GM21515 (cell line): ENCODE measurements around the gene KDM5A.
"Not testable (repeated sequence)": the region's sequence is repeated elsewhere in the genome, so short reads cannot be mapped to it uniquely, and the experiment has no call there.

Source experiments
- ATAC-seq: cut with Tn5 transposase; IDR thresholded peaks from one replicate; pipeline ENCODE4 v1.9.1; 2021; ENCODE audit not compliant: unreplicated experiment

KDM5A gene

GRCh38 chr12:242496-242895 is 146.6 kb downstream of the KDM5A start:
- no peak for ATAC-seq

GRCh38 chr12:241266-241665 is 147.9 kb downstream of the KDM5A start:
- no peak for ATAC-seq

GRCh38 chr12:240566-240965 is 148.6 kb downstream of the KDM5A start:
- ATAC-seq = no peak

- ATAC-seq = no peak
Measured at GRCh38 chr12:238736-239398, 150.3 kb downstream of the KDM5A start.

GRCh38 chr12:238116-238515 is 151.0 kb downstream of the KDM5A start:
- no peak for ATAC-seq

- no peak for ATAC-seq
Measured at GRCh38 chr12:237026-237815, 151.9 kb downstream of the KDM5A start.

- no peak for ATAC-seq
Measured at GRCh38 chr12:236445-236844, 152.7 kb downstream of the KDM5A start.

GRCh38 chr12:235967-236366 is 153.2 kb downstream of the KDM5A start:
- not testable (repeated sequence) for ATAC-seq

- ATAC-seq = no peak
Measured at GRCh38 chr12:234891-235415, 154.2 kb downstream of the KDM5A start.

GRCh38 chr12:234019-234418 is 155.1 kb downstream of the KDM5A start:
- ATAC-seq = no peak

- ATAC-seq = no peak
Measured at GRCh38 chr12:233615-233968, 155.5 kb downstream of the KDM5A start.

- ATAC-seq = no peak
Measured at GRCh38 chr12:232731-233614, 156.1 kb downstream of the KDM5A start.

- ATAC-seq = no peak
Measured at GRCh38 chr12:230925-231671, 158.0 kb downstream of the KDM5A start.
